Mucosa of stomach (tissue), 1 donor: ENCODE results near the gene MINDY4B.

Source experiments
- H3K27me3 ChIP-seq: one replicate; pipeline ENCODE4 v1.7.0; 2013; ENCODE audit warnings: mild to moderate bottlenecking, low read length; ENCODE audit not compliant: control insufficient read depth, insufficient read depth
- H3K36me3 ChIP-seq: one replicate; pipeline ENCODE4 v1.7.0; 2013; ENCODE audit warnings: low read length; ENCODE audit not compliant: control insufficient read depth, insufficient read depth
- H3K4me1 ChIP-seq: one replicate; pipeline ENCODE4 v1.7.0; 2013; ENCODE audit warnings: mild to moderate bottlenecking, low read length; ENCODE audit not compliant: control insufficient read depth, insufficient read depth
- H3K4me3 ChIP-seq: one replicate; pipeline ENCODE4 v1.7.0; 2013; ENCODE audit warnings: low read length
- H3K9ac ChIP-seq: one replicate; pipeline ENCODE4 v1.7.0; 2013; ENCODE audit warnings: mild to moderate bottlenecking, low read length, moderate library complexity
- H3K9me3 ChIP-seq: one replicate; pipeline ENCODE4 v1.7.0; 2013; ENCODE audit warnings: mild to moderate bottlenecking, low read length, moderate library complexity; ENCODE audit not compliant: control insufficient read depth
- donor health status: Pancreatic carcinoma.

MINDY4B gene

DNA sequence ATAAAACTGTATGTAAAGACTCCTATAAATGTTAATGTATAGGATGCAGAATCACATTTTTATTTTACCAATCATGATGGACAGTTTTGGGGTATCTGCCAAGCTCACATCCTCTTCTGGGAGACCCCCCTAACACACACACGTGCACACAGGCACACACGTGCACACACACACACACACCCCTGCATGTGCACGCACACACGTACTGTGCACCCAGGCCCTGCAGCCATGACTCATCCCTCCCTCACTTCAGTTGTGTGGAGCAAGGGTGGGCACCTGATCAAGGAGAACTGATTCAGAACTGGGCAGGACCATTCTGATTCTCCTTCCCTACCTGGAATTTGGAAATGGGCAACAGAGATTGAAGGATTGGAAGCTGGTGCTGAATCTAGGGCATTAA is 16.0 kb upstream of the MINDY4B start:
- Histone ChIP-seq H3K9ac (no peak overlapping the region), H3K27me3 (peaks cover 4% of the 10 kb centered on the region), H3K36me3 (no peaks in the 10 kb centered on the region), H3K9me3 (no peaks in the 10 kb centered on the region), H3K4me3 (no peak overlapping the region), H3K4me1 (no peaks in the 10 kb centered on the region)

DNA sequence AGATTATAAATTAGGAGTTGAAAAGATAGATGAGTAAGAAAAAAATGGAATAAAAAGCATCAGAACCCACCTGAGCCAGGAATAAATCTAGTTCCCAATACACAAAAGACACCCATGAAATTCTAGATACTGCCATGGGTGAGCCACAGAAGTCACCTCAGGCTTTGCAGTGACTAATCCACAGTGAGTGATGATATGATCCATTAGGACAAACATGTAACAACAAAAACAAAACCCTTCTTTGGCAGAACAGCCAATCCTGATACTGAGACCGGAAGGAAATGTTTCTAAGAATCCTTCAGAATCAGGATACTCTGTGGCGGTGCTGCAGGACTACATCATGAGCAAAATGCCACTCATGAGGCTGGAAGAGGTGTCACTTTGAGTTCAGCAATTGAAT is 15.0 kb upstream of the MINDY4B start:
- Histone ChIP-seq H3K9me3 (no peaks in the 10 kb centered on the region), H3K27me3 (no peaks in the 10 kb centered on the region), H3K9ac (no peak overlapping the region), H3K4me3 (no peak overlapping the region), H3K4me1 (no peaks in the 10 kb centered on the region), H3K36me3 (no peaks in the 10 kb centered on the region)

DNA sequence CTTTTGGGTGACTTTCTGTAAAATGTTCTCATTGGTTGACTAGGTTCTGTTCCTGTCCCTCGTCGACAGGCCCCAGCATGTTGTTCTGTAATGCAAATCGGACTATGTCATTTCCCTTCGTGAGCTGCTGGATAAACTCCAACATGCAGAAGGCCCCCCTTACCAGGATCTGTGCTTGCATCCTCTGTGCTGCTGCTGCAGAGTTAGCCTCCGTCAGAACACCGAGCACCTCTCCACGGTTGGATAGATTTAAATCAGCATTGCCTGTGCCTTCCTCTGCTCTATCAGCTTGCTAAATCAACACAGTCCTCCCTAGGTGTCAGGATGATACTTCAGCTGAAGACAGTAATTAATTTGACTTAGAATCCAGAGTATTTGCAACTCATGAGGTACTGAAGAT is 12.7 kb upstream of the MINDY4B start:
- no peak overlapping the region for H3K4me3 ChIP-seq
- no peaks in the 10 kb centered on the region for H3K36me3 ChIP-seq
- H3K9me3 ChIP-seq, result no peaks in the 10 kb centered on the region
- H3K27me3 ChIP-seq, result no peaks in the 10 kb centered on the region
- H3K9ac ChIP-seq, result no peak overlapping the region
- no peaks in the 10 kb centered on the region for H3K4me1 ChIP-seq

DNA sequence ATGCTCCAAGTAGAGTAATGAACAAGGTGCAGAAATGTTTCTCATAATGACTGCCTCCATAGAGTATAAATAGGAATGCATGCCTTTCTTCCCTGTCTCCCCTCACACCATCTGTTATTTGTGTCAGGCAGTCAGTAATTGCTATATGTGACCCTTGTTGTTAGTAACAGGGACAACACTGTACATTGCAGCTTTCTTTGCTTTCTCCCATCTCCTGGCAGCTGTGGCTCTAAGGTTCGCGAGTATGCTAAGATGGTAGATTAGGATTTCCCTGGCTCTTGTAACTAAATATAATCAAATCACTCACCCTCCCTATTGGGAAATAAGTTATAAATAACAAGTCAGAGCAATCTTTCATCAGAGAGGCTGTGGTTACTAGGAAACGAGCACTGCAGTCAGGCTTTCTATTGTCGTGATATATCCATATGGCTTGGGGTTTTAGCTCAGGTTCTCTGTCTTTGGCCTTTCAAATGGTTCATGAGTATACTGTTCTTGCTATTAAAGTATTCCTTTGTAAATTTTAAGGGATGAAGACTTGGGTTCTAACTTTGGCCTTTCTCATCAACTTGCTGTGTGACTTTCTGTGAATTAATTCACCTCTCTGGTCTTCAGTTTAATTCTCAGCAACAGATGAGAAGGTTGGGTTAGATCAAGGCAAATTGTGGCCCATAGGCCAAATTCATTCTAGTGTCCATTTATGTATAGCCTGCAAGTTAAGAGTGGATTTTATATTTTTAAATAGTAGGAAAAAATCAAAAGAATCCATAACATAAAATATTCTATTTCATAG is 8.1 kb upstream of the MINDY4B start:
- H3K4me3 ChIP-seq, result no peak overlapping the region
- H3K9ac ChIP-seq, result no peak overlapping the region
- no peaks in the 10 kb centered on the region for H3K4me1 ChIP-seq
- no peaks in the 10 kb centered on the region for H3K36me3 ChIP-seq
- no peaks in the 10 kb centered on the region for H3K9me3 ChIP-seq
- no peaks in the 10 kb centered on the region for H3K27me3 ChIP-seq

DNA sequence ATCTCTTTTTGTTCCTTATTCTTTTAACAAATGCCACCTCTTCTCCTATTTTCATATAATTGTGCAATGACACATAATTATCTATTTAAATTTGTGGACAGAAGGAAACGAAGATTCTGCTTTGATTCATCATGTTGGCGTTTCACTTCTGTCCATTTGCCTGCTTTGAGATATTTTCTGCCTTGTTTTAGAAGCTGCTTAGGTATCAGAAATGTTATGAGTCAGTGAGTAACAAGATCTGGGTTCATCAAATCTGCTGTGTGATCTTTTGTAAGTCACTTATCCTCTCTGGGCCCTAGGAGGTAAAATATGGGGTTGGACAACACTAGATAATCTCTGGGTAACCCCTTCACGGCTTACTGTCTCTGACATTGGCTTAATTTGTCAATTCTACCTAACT is 7.3 kb upstream of the MINDY4B start:
- Histone ChIP-seq H3K36me3 (no peaks in the 10 kb centered on the region), H3K27me3 (no peaks in the 10 kb centered on the region), H3K9me3 (no peaks in the 10 kb centered on the region), H3K9ac (no peak overlapping the region), H3K4me3 (no peak overlapping the region), H3K4me1 (no peaks in the 10 kb centered on the region)

DNA sequence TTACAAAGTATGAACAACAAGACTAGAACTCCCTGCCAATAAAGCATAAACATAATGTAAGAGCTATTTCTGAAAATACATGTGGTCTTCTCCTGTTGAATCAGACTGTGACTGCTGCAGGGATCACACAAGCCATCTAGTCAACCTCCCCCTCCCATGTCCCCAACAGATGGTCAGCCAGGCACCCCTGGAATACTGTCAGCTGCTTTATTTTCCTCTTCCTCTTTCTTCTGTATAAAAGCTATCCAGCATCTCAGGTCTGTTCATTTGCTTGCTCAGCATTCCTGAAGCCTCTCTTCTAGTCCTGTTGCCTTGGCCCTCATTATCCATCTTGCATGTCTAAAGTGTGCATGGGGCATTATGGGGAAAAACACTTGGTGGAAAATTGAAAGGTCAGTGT is 6.5 kb upstream of the MINDY4B start:
- H3K4me3 ChIP-seq, result no peak overlapping the region
- no peak overlapping the region for H3K9ac ChIP-seq
- H3K4me1 ChIP-seq, result no peaks in the 10 kb centered on the region
- no peaks in the 10 kb centered on the region for H3K27me3 ChIP-seq
- no peaks in the 10 kb centered on the region for H3K36me3 ChIP-seq
- H3K9me3 ChIP-seq, result no peaks in the 10 kb centered on the region

DNA sequence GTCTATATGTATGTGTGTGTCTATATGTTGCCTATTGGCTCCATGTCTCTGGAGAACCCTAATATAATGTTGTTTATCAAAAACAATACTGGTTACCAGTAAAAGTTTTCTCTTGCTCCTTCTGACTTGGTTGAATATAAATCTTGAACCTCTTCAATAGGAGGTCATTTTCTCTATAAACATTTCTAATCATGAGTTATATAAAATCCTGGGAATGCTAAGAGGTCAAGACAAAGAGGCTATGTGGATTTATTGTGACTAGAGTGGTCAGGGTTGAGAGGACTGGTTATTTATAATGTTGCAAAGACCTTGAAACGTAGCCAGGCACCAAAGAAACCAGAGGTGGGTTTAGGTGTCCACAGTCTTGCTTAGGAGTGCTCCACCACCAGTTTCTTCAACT is 1.2 kb upstream of the MINDY4B start:
- H3K36me3 ChIP-seq, result no peaks in the 10 kb centered on the region
- no peaks in the 10 kb centered on the region for H3K4me1 ChIP-seq
- no peaks in the 10 kb centered on the region for H3K9me3 ChIP-seq
- no peak overlapping the region for H3K4me3 ChIP-seq
- H3K9ac ChIP-seq, result no peak overlapping the region
- H3K27me3 ChIP-seq, result no peaks in the 10 kb centered on the region

DNA sequence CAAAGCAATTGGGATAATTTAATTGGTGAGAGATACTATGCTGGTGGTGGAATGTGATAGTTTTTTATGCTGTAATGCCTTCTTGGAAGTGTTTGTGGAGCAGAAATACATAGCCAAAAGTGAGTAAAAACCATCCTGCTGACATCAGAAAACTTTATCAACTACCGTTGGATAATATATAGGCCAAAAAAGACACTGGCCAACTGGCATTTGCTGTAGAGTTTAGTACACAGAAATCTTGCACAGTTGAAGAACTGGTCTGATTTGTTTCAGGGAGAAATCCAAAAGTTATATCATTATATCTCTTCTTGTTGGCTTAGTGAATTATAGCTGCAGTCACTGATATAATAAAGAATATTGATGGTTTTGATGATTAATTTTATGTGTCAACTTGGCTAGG is 507 bp upstream of the MINDY4B start:
- H3K4me3 ChIP-seq, result no peak overlapping the region
- no peaks in the 10 kb centered on the region for H3K9me3 ChIP-seq
- no peaks in the 10 kb centered on the region for H3K36me3 ChIP-seq
- no peaks in the 10 kb centered on the region for H3K4me1 ChIP-seq
- H3K9ac ChIP-seq, result no peak overlapping the region
- H3K27me3 ChIP-seq, result no peaks in the 10 kb centered on the region

DNA sequence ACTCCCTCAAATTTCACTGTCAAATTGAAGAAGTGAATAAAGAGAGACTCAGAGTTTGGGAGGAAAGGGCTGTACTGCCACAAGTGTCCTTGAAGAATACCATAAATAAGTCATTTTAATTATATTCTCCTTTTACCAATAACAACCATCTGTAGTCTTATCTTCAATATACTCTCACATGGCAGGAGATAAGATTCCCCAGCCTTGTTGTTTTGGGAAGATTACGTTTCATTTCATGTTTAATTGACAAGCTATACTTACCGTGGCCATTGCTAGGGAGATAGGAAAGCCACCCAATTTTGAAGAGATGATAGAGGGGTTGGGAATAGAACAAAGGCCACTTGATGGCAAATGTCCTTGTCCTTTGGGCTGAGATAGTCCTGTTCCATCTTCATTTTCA is 2.3 kb downstream of the MINDY4B start:
- H3K36me3 ChIP-seq, result no peaks in the 10 kb centered on the region
- H3K4me1 ChIP-seq, result no peaks in the 10 kb centered on the region

DNA sequence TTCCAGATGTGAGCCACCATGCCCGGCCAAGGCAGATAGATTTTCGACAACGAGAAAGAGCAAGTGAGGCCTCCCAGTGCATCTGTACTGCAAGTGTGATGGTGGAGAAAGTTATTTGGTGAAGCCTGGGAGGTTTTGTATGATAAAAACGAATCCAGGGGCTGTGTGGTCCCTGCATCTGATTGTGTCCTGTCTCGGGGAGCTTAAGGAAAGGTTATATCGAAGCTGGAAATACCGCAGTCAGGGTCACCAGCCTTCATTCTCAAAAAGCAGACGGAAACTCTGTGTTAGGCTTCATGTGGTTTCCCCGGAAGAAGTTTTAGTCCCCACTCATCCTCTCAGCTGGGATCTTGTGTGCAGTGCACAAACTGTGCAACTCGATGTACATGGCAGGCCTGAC is 3.4 kb downstream of the MINDY4B start:
- Histone ChIP-seq H3K4me1 (no peaks in the 10 kb centered on the region), H3K36me3 (no peaks in the 10 kb centered on the region), H3K9ac (no peak overlapping the region), H3K9me3 (no peaks in the 10 kb centered on the region), H3K4me3 (no peak overlapping the region), H3K27me3 (no peaks in the 10 kb centered on the region)

More for the DNA sequence above, 2.3 kb downstream of the MINDY4B start:
- H3K9me3 ChIP-seq, result no peaks in the 10 kb centered on the region
- no peaks in the 10 kb centered on the region for H3K27me3 ChIP-seq
- no peak overlapping the region for H3K4me3 ChIP-seq
- no peak overlapping the region for H3K9ac ChIP-seq

DNA sequence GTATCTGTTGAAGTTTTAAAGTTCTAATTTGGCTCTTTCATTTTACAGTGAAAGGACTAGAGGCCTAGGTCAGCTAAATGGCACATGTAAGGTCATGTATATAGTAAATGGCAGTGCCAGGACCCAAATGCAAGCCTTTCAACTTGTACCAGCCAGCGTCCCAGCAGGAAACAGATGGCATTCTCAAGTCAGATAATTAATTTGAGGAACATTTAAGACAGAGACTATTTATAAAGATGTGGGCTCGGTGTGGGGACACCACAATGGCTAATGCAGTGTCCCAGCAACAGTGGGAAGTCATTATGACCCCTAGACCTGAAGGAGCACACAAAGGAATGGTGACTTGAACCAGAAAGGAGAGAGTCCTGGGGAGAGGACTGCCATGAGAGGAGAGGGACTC is 6.1 kb downstream of the MINDY4B start:
- Histone ChIP-seq H3K4me3 (no peak overlapping the region), H3K27me3 (no peaks in the 10 kb centered on the region), H3K36me3 (no peaks in the 10 kb centered on the region), H3K9me3 (no peaks in the 10 kb centered on the region), H3K4me1 (no peaks in the 10 kb centered on the region), H3K9ac (no peak overlapping the region)

DNA sequence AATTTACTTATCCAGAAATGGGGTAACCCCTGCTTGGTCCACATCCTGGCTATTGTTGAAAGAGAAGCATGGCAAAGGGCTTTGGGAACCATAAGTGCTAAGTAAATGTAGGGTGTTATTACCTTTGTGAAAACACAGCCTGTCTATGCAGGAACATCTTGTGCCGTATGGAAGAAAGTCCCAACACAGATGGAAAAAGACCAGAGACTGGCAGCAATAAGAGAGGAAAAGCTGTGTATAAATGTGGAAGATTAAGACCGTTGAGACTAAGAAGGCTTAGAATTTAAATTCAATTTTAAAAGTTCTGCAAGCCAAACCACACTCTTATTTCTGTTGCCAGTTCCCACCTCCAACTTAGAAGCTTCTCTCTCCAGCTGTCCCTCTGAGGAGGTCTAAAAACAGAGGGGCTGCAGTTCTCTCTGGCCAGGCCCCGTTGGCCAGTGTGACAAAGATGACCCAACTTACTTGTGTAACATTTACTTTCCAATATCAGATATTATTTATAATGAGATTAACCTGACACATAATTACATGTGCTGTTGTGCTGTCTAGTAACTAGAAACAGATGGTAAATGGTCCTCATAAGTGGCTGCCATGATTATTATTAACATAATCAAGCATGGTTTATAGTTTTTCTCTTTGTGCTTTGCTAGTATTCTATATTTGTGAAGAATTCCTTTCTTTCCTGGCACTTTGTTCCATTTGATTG is 7.0 kb downstream of the MINDY4B start:
- no peaks in the 10 kb centered on the region for H3K36me3 ChIP-seq
- no peak overlapping the region for H3K9ac ChIP-seq
- no peak overlapping the region for H3K4me3 ChIP-seq
- no peaks in the 10 kb centered on the region for H3K9me3 ChIP-seq
- H3K27me3 ChIP-seq, result no peaks in the 10 kb centered on the region
- H3K4me1 ChIP-seq, result no peaks in the 10 kb centered on the region
